ENCODE data around the gene RPL19.
"Not testable (repeated sequence)": the region's sequence is repeated elsewhere in the genome, so short reads cannot be mapped to it uniquely, and the experiment has no call there.

RPL19 gene

GRCh38 chr17:39244016-39244599, 44.0 kb downstream of the RPL19 start:
- no peak for DNase-seq (ENCODE audit: low spot score)

GRCh38 chr17:39244600-39245570, 44.8 kb downstream of the RPL19 start:
- DNase-seq (ENCODE audit: low spot score), result peak; percentile 69

DNA sequence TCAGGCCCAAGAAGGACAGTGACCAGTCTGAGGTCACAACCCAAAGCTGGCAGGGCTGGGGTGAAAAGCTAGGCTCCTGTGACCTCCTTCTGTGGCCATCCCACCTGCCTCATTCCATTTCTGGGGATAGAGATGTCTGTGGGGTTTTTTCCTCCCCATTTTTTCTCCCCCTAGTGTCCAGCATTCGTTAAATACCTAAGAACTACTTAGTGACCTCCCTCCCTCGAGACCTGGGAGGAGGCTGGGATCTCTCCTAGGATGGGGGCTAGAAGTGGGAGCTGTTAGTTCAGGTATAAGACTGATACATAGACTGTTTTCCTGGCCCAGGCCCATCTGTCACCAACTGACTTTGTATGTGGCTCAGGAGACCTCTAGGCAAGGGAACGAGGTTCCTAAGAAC, 46.2 kb downstream of the RPL19 start:
- DNase-seq (ENCODE audit: low spot score), result no peak

DNA sequence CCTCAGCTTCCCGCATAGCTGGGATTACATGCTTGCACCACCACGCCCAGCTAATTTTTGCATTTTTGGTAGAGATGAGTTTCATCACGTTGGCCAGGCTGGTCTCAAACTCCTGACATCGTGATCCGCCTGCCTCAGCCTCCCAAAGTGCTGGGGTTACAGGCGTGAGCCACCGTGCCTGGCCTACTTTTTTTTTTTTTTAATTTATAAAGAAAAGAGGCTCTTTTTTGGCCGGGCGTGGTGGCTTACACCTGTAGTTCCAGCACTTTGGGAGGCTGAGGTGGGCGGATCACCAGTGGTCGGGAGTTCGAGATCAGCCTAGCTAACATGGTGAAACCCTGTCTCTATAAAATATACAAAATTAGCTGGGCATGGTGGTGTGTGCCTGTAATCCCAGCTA, 50.0 kb downstream of the RPL19 start:
- DNase-seq (ENCODE audit: low spot score), result not testable (repeated sequence)

- no peak for DNase-seq (ENCODE audit: low spot score)
Observed at GRCh38 chr17:39251997-39252396, 51.9 kb downstream of the RPL19 start.

DNA sequence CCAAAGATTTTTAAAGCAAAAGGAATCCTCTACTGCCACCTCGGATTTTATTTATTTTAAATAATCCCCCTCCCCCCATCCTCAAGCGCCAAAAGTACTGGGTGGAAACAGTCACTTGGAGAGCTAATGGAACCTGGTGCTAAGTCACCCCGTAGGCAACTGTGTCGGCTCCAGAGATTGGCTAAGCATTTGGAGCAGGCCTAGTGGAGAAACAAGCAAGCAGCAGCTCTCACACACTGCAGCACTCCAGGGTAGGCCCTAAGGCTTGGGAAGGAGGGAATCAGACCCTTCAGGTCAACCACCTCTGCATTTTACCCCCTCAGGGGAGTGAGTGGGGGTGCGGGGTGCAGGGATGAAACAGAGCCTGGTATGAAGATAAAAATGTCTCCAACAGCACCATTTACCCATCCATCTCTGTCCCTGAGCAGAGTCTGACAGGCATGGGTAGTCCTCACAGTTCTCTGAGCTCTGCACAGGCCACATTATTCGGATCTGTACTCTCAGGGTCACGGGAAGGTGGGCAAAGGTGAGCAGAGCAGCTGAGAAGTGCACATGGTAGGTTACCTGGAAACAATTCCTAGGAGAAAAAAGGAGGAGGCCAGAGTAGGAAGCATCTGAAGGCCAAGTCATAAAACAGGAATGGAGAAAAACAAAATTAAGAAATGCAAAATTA, 52.8 kb downstream of the RPL19 start:
- no peak for DNase-seq (ENCODE audit: low spot score)

All from putamen (tissue), 1 donor.